OCI-LY3 (cell line): Measurements from ENCODE around the gene CA11.

ENCODE experiments used
- H2AFZ ChIP-seq: fragments of 200-600, 300-600 bp; shearing (Covaris generic); 2 replicates; pipeline ENCODE4 v1.6.0; 2014; ENCODE audit warnings: antibody characterized with exemption, low read depth, low read length
- H3K27ac ChIP-seq: fragments of 200-600, 300-600 bp; sonication (generic); 2 replicates; pipeline ENCODE4 v1.5.1; 2014; ENCODE audit warnings: mild to moderate bottlenecking, low read length, moderate library complexity, mixed read lengths
- H3K27me3 ChIP-seq: fragments of 200-600, 300-600 bp; sonication (generic); 2 replicates; pipeline ENCODE4 v1.6.1; 2014; ENCODE audit warnings: low read depth, low read length, mixed read lengths
- H3K36me3 ChIP-seq: fragments of 200-600, 300-600 bp; sonication (generic); replicated peaks from 2 replicates; pipeline ENCODE3; 2014; ENCODE audit warnings: low read depth, low read length, mixed read lengths
- H3K4me1 ChIP-seq: fragments of 300-600, 200-600 bp; sonication (generic); 2 replicates; pipeline ENCODE4 v1.6.1; 2014; ENCODE audit warnings: low read length, mixed read lengths
- H3K4me2 ChIP-seq: fragments of 200-600, 300-600 bp; sonication (generic); 2 replicates; pipeline ENCODE4 v1.6.1; 2014; ENCODE audit warnings: low read length, mixed read lengths
- H3K4me3 ChIP-seq: fragments of 300-600, 200-600 bp; sonication (generic); 2 replicates; pipeline ENCODE4 v1.5.1; 2014; ENCODE audit warnings: antibody characterized with exemption, mild to moderate bottlenecking, low read length, moderate library complexity
- H3K79me2 ChIP-seq: fragments of 300-600, 200-600 bp; shearing (Covaris generic); 2 replicates; pipeline ENCODE4 v1.6.1; 2014; ENCODE audit warnings: mild to moderate bottlenecking, low read length, mixed read lengths
- H3K9ac ChIP-seq: fragments of 300-600, 200-600 bp; shearing (Covaris generic); 2 replicates; pipeline ENCODE4 v1.6.0; 2014; ENCODE audit warnings: mild to moderate bottlenecking, low read length, moderate library complexity
- H3K9me3 ChIP-seq: fragments of 200-600, 300-600 bp; shearing (Covaris generic); 2 replicates; pipeline ENCODE4 v1.6.1; 2014; ENCODE audit warnings: low read length, mixed read lengths; ENCODE audit not compliant: insufficient read depth
- H4K20me1 ChIP-seq: fragments of 200-600, 300-600 bp; sonication (generic); 2 replicates; pipeline ENCODE4 v1.6.1; 2016; ENCODE audit warnings: low read length, mixed read lengths; ENCODE audit not compliant: insufficient read depth
- EZH2phosphoT487 ChIP-seq: fragments of 200-600 bp; shearing (Covaris generic); IDR thresholded peaks from 2 replicates; pipeline ENCODE4 v1.6.1; 2018; ENCODE audit warnings: antibody characterized with exemption, mixed run types, low read depth
- TF ChIP-seq, protein P1 (sequence below): fragments of 200-600, 300-600 bp; sonication (generic); IDR thresholded peaks from 2 replicates; pipeline ENCODE4 v1.5.1; 2014; ENCODE audit warnings: antibody characterized with exemption, low read length, low read depth

Gene CA11

GRCh38 chr19:48614436-48615230 lies 31.4 kb downstream of the CA11 start, which contains the start of gene FAM83E:
TSS of gene FAM83E (minus strand) at chr19:48615076. CDS start at chr19:48613372, 1,704 bp downstream.
- H4K20me1 ChIP-seq = peaks cover 46% of the 10 kb centered on the region
- no peak within 1 kb of the TSS for H3K4me2 ChIP-seq

DNA sequence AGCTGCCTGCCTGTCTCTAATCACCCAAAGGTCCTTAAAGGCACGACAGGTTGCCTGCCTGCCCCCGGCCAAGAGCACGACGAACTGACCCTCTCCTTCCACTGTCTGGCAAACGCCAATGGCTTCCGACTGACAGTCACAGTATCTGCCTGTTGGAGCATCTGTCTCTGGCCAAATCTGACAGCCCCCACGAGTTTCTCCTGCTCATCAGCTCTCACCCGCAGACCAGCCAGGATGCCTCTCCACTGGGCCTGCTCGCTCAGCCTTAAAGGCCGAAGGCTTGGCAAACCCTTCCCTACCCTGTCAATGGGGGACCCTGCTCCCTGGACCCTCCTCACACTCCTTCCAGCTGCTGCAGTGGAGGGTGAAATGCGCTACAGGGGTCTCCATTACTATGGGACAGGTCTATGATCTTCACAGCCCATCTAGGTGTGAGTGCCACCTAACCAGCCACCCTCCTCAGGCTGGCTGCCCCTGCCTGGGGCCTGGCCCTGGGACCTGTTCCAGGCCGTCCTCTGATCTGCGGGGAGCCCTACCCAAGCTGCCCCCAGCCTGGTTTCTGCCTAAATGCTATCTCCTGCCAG lies 32.0 kb downstream of the CA11 start:
- no peak overlapping the region; the same call in 1 of the 2 replicates for H3K27ac ChIP-seq
- no peak for TF ChIP-seq EZH2phosphoT487
- TF ChIP-seq, protein P1, sequence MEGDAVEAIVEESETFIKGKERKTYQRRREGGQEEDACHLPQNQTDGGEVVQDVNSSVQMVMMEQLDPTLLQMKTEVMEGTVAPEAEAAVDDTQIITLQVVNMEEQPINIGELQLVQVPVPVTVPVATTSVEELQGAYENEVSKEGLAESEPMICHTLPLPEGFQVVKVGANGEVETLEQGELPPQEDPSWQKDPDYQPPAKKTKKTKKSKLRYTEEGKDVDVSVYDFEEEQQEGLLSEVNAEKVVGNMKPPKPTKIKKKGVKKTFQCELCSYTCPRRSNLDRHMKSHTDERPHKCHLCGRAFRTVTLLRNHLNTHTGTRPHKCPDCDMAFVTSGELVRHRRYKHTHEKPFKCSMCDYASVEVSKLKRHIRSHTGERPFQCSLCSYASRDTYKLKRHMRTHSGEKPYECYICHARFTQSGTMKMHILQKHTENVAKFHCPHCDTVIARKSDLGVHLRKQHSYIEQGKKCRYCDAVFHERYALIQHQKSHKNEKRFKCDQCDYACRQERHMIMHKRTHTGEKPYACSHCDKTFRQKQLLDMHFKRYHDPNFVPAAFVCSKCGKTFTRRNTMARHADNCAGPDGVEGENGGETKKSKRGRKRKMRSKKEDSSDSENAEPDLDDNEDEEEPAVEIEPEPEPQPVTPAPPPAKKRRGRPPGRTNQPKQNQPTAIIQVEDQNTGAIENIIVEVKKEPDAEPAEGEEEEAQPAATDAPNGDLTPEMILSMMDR = no peak
- H3K4me3 ChIP-seq = no peak overlapping the region
- H3K79me2 ChIP-seq = peaks cover 35% of the 10 kb centered on the region
- H3K9me3 ChIP-seq = no peaks in the 10 kb centered on the region
- no peaks in the 10 kb centered on the region for H3K27me3 ChIP-seq
- H3K36me3 ChIP-seq = peaks cover 39% of the 10 kb centered on the region
- H3K9ac ChIP-seq = no peak overlapping the region
- peaks cover 22% of the 10 kb centered on the region for H3K4me1 ChIP-seq
- H4K20me1 ChIP-seq = peaks cover 46% of the 10 kb centered on the region
- H2AFZ ChIP-seq = no peak overlapping the region
- no peak overlapping the region for H3K4me2 ChIP-seq

More at GRCh38 chr19:48614436-48615230, 31.4 kb downstream of the CA11 start, which contains the start of gene FAM83E:
- H3K4me3 ChIP-seq = no peak within 1 kb of the TSS
- TF ChIP-seq EZH2phosphoT487 = no peak
- TF ChIP-seq, protein P1 = no peak
- H3K9me3 ChIP-seq = no peaks in the 10 kb centered on the region
- H3K9ac ChIP-seq = no peak within 1 kb of the TSS
- H3K36me3 ChIP-seq = peaks cover 39% of the 10 kb centered on the region
- H2AFZ ChIP-seq = no peak within 1 kb of the TSS
- no peak within 1 kb of the TSS; the same call in 1 of the 2 replicates for H3K27ac ChIP-seq
- peaks cover 38% of the 10 kb centered on the region for H3K79me2 ChIP-seq
- H3K4me1 ChIP-seq = peaks cover 15% of the 10 kb centered on the region
- H3K27me3 ChIP-seq = no peaks in the 10 kb centered on the region

DNA sequence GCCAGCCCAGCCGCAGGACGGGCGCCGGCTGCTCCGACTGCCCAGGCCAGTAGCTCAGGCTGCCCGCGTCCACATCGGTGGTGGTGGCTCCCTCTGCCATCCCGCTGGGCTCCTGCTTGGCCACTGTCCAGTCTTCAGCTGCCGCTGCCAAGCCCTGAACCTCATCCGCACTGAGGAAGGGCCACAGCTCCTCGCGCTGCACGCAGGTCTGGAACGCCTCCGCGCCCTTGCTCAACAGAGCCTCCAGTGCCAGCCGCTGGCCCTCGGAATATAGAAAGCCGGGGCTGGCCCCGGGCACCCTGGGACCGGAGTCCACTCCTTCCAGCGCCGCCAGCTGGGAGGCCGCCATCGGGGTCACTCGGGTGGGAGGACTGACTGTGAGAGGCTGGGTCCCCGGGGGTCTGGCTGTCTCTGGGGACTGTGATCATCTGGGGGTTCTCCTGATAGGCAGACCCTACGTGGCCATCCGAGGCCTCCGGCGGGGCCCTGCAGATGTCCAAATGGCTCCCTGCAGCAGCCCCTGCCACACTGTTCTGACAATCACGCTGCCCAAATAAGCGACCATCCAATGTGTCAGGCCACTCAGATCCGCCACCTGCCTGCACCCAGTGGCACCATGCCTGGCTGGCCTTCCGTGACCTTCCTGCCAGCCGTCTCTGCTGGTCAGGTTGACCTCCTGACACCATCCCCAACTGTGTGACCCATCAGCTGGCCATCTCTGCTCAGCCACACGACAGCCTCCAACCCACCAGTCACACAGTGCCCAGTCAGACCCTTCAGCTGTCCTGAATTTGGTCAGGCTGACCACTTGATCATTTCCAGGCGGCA lies 32.7 kb downstream of the CA11 start:
- no peak overlapping the region for H3K27ac ChIP-seq
- peaks cover 28% of the 10 kb centered on the region for H3K79me2 ChIP-seq
- no peak for TF ChIP-seq EZH2phosphoT487
- TF ChIP-seq, protein P1 = no peak
- peaks cover 41% of the 10 kb centered on the region for H4K20me1 ChIP-seq
- no peaks in the 10 kb centered on the region for H3K27me3 ChIP-seq
- no peak overlapping the region for H3K4me3 ChIP-seq
- H2AFZ ChIP-seq = no peak overlapping the region
- no peak overlapping the region for H3K4me2 ChIP-seq
- H3K36me3 ChIP-seq = peaks cover 34% of the 10 kb centered on the region
- peaks cover 28% of the 10 kb centered on the region for H3K4me1 ChIP-seq
- H3K9ac ChIP-seq = no peak overlapping the region
- no peaks in the 10 kb centered on the region for H3K9me3 ChIP-seq
